Measurements from ENCODE around the gene IQCE. TPM values are rescaled to one million over a fixed set of nuclear protein-coding genes. Genes with fewer than 3 reads are reported as not detected.

Gene IQCE
- total RNA-seq, 1 donor from 2014 or later = 12.0 TPM

DNA sequence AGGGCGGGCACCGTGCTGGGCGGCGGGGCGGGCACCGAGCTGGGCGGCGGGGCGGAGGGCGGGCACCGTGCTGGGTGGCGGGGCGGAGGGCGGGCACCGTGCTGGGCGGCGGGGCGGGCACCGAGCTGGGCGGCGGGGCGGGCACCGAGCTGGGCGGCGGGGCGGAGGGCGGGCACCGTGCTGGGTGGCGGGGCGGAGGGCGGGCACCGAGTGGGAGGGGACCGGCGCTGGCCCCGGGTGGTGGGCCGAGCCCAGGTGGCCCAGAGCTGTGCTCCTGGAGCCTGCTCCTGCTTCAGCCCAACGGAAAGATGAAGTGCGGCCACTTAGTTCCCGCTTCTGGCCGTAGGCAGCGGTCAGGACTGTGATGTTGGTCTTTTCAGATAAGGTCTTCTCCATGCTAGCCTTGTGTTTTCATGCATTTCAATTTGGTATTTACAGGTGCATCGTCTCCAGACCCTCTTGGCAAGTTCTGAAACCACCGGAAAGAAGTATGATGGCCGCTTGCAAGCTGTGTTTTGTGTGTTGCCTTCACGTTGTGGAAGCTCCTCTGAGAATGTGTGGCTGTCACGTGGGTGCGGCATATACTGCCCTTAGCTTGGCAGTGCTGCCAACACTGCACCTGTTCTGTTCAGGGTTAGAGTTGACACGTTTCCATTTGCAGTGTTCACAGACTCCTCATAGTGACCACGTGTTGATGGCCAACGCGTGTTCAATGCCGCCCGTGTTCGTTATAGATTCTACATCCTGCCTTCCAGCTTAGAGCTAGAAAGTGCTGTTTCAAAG is 25.2 kb downstream of the IQCE start:
- peaks cover 7% of the 10 kb centered on the region for H3K27me3 Mint-ChIP-seq (ENCODE audit: unreplicated experiment)

DNA sequence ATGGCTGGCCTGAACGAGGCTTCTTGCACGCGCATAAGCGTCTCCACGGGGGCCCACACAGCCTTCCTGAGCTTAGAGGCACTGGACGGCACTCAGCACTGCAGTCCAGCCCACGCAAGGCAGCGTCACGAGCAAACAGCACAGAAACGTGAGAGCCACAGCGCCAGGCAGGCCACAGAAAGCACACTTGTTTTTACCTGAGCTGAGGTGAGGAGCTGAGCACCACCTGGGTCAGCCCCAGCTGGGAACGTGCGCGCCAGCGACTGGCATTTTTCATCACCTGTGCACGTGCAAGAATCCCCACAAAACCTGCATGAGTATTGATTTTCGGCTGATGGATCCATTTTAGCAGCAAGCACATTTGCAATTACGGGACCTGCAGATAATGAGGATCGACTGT is 26.7 kb downstream of the IQCE start:
- peaks cover 2% of the 10 kb centered on the region for H3K9me3 Mint-ChIP-seq (ENCODE audit: unreplicated experiment)
- H3K4me3 Mint-ChIP-seq (ENCODE audit: unreplicated experiment) = no peak overlapping the region
- peaks cover 21% of the 10 kb centered on the region for H3K4me1 Mint-ChIP-seq (ENCODE audit: low read depth, unreplicated experiment)
- H3K36me3 Mint-ChIP-seq (ENCODE audit: unreplicated experiment) = no peaks in the 10 kb centered on the region
- TF ChIP-seq CTCF (IDR thresholded peaks at IDR 0.05; ENCODE audit: partially characterized antibody, unreplicated experiment) = no peak
- DNase-seq = no peak
- peaks cover 5% of the 10 kb centered on the region for H3K27me3 Mint-ChIP-seq (ENCODE audit: unreplicated experiment)
- H3K27ac Mint-ChIP-seq (ENCODE audit: unreplicated experiment) = no peak overlapping the region

More for the DNA sequence above, 25.2 kb downstream of the IQCE start:
- Mint-ChIP-seq H3K27ac (ENCODE audit: unreplicated experiment) (no peak overlapping the region), H3K4me1 (ENCODE audit: low read depth, unreplicated experiment) (peaks cover 18% of the 10 kb centered on the region), H3K36me3 (ENCODE audit: unreplicated experiment) (no peaks in the 10 kb centered on the region), H3K9me3 (ENCODE audit: unreplicated experiment) (peaks cover 2% of the 10 kb centered on the region), H3K4me3 (ENCODE audit: unreplicated experiment) (no peak overlapping the region)
- DNase-seq = no peak
- TF ChIP-seq CTCF (IDR thresholded peaks at IDR 0.05; ENCODE audit: partially characterized antibody, unreplicated experiment) = no peak

DNA sequence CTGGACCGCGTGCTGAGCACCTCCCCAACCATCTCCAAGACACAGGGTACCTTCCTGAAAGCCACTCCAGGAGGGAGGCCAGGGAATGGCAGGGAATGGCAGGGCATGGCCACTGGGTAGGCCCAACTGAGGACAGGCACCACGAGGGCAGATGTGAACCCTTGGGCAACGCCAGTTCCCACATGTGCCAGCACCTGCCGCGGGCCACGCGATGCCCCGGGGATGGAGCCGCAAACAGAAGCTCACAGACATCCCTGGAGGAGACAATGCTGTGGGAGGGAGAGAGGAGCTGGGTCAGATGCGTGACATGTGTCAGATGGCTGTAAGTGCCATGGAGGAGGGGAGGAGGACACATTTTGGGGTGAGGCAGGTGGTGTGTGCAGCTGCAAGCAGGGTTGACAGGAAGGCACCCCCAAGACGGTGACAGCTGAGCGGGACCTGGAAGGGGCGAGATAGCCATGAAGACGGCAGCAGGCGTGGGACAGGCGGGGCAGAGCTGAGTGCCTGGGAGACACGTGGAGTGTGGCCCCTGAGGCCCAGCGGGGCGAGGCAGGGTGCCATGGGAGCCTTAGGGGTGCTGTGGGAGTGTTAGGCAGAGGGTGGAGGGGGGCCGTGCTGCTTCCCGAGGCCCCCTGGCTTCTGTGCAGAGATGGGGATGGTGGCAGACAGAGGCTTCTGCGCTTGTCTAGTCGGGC is 27.7 kb downstream of the IQCE start:
- Mint-ChIP-seq H3K4me1 (ENCODE audit: low read depth, unreplicated experiment) (peaks cover 21% of the 10 kb centered on the region), H3K4me3 (ENCODE audit: unreplicated experiment) (peak overlapping the region; percentile 49), H3K9me3 (ENCODE audit: unreplicated experiment) (peaks cover 2% of the 10 kb centered on the region), H3K27ac (ENCODE audit: unreplicated experiment) (peak overlapping the region; percentile 76), H3K36me3 (ENCODE audit: unreplicated experiment) (no peaks in the 10 kb centered on the region), H3K27me3 (ENCODE audit: unreplicated experiment) (peaks cover 4% of the 10 kb centered on the region)
- TF ChIP-seq CTCF (IDR thresholded peaks at IDR 0.05; ENCODE audit: partially characterized antibody, unreplicated experiment) = no peak
- DNase-seq = no peak

GRCh38 chr7:2587134-2587533 is 28.4 kb downstream of the IQCE start:
- H3K27ac Mint-ChIP-seq (ENCODE audit: unreplicated experiment) = peak overlapping the region; percentile 76

More at GRCh38 chr7:2587134-2587533, 28.4 kb downstream of the IQCE start:
- peaks cover 4% of the 10 kb centered on the region for H3K27me3 Mint-ChIP-seq (ENCODE audit: unreplicated experiment)
- H3K4me3 Mint-ChIP-seq (ENCODE audit: unreplicated experiment) = no peak overlapping the region
- no peak for TF ChIP-seq CTCF (IDR thresholded peaks at IDR 0.05; ENCODE audit: partially characterized antibody, unreplicated experiment)
- peaks cover 21% of the 10 kb centered on the region for H3K4me1 Mint-ChIP-seq (ENCODE audit: low read depth, unreplicated experiment)
- no peak for DNase-seq
- H3K9me3 Mint-ChIP-seq (ENCODE audit: unreplicated experiment) = peaks cover 4% of the 10 kb centered on the region
- H3K36me3 Mint-ChIP-seq (ENCODE audit: unreplicated experiment) = no peaks in the 10 kb centered on the region

Measured in glutamatergic neuron (in vitro differentiated cells).